ENCODE data around the gene CDCA8. TPM values are rescaled to one million over a fixed set of nuclear protein-coding genes. Genes with fewer than 3 reads are reported as not detected.

Gene CDCA8
- total RNA-seq, 1 donor from 2014 or later: 41.2 TPM

GRCh38 chr1:37722181-37723071 lies 30.1 kb downstream of the CDCA8 start:
- Mint-ChIP-seq H3K9me3 (no peaks in the 10 kb centered on the region), H3K4me3 (ENCODE audit: low read depth) (no peak overlapping the region), H3K36me3 (ENCODE audit: low read depth) (no peaks in the 10 kb centered on the region), H3K4me1 (ENCODE audit: low read depth) (no peaks in the 10 kb centered on the region), H3K27ac (no peak overlapping the region), H3K27me3 (ENCODE audit: low read depth) (peaks cover 5% of the 10 kb centered on the region)
- intact Hi-C loops (cut with micrococcal nuclease): no loop called here
- DNase-seq (ENCODE audit: low spot score): no peak

GRCh38 chr1:37723072-37723389 lies 30.7 kb downstream of the CDCA8 start:
- no peaks in the 10 kb centered on the region for H3K9me3 Mint-ChIP-seq
- no peaks in the 10 kb centered on the region for H3K4me1 Mint-ChIP-seq (ENCODE audit: low read depth)
- intact Hi-C loops (cut with micrococcal nuclease): no loop called here
- no peak for DNase-seq (ENCODE audit: low spot score)
- H3K36me3 Mint-ChIP-seq (ENCODE audit: low read depth): no peaks in the 10 kb centered on the region
- H3K27ac Mint-ChIP-seq: no peak overlapping the region
- H3K27me3 Mint-ChIP-seq (ENCODE audit: low read depth): peaks cover 11% of the 10 kb centered on the region
- H3K4me3 Mint-ChIP-seq (ENCODE audit: low read depth): no peak overlapping the region

- no peak overlapping the region for H3K27ac Mint-ChIP-seq
- no peak for DNase-seq (ENCODE audit: low spot score)
- no peaks in the 10 kb centered on the region for H3K4me1 Mint-ChIP-seq (ENCODE audit: low read depth)
- peaks cover 15% of the 10 kb centered on the region for H3K27me3 Mint-ChIP-seq (ENCODE audit: low read depth)
- H3K36me3 Mint-ChIP-seq (ENCODE audit: low read depth): no peaks in the 10 kb centered on the region
- H3K4me3 Mint-ChIP-seq (ENCODE audit: low read depth): no peak overlapping the region
- intact Hi-C loops (cut with micrococcal nuclease): no loop called here
- no peaks in the 10 kb centered on the region for H3K9me3 Mint-ChIP-seq
Measured at GRCh38 chr1:37723390-37724078, 31.2 kb downstream of the CDCA8 start.

GRCh38 chr1:37724575-37724974 lies 32.3 kb downstream of the CDCA8 start:
- intact Hi-C loops (cut with micrococcal nuclease): no loop called here
- Mint-ChIP-seq H3K36me3 (ENCODE audit: low read depth) (no peaks in the 10 kb centered on the region), H3K4me3 (ENCODE audit: low read depth) (no peak overlapping the region), H3K9me3 (no peaks in the 10 kb centered on the region), H3K4me1 (ENCODE audit: low read depth) (no peaks in the 10 kb centered on the region), H3K27me3 (ENCODE audit: low read depth) (peaks cover 18% of the 10 kb centered on the region), H3K27ac (no peak overlapping the region)
- no peak for DNase-seq (ENCODE audit: low spot score)

GRCh38 chr1:37725851-37726613 lies 33.7 kb downstream of the CDCA8 start:
- no peak overlapping the region for H3K27ac Mint-ChIP-seq
- peaks cover 20% of the 10 kb centered on the region for H3K27me3 Mint-ChIP-seq (ENCODE audit: low read depth)
- H3K9me3 Mint-ChIP-seq: no peaks in the 10 kb centered on the region
- DNase-seq (ENCODE audit: low spot score): no peak
- H3K4me1 Mint-ChIP-seq (ENCODE audit: low read depth): no peaks in the 10 kb centered on the region
- no peaks in the 10 kb centered on the region for H3K36me3 Mint-ChIP-seq (ENCODE audit: low read depth)
- no peak overlapping the region for H3K4me3 Mint-ChIP-seq (ENCODE audit: low read depth)
- intact Hi-C loops (cut with micrococcal nuclease): no loop called here

- peaks cover 22% of the 10 kb centered on the region for H3K27me3 Mint-ChIP-seq (ENCODE audit: low read depth)
- intact Hi-C loops (cut with micrococcal nuclease): no loop called here
Measured at GRCh38 chr1:37726751-37727585, 34.7 kb downstream of the CDCA8 start.

GRCh38 chr1:37728416-37728815 lies 36.1 kb downstream of the CDCA8 start:
- intact Hi-C loops (cut with micrococcal nuclease): no loop called here
- H3K27ac Mint-ChIP-seq: no peak overlapping the region
- peaks cover 22% of the 10 kb centered on the region for H3K27me3 Mint-ChIP-seq (ENCODE audit: low read depth)
- no peak overlapping the region for H3K4me3 Mint-ChIP-seq (ENCODE audit: low read depth)
- H3K36me3 Mint-ChIP-seq (ENCODE audit: low read depth): no peaks in the 10 kb centered on the region
- no peak for DNase-seq (ENCODE audit: low spot score)
- no peaks in the 10 kb centered on the region for H3K9me3 Mint-ChIP-seq
- no peaks in the 10 kb centered on the region for H3K4me1 Mint-ChIP-seq (ENCODE audit: low read depth)

More at GRCh38 chr1:37726751-37727585, 34.7 kb downstream of the CDCA8 start:
- H3K27ac Mint-ChIP-seq: no peak overlapping the region
- H3K9me3 Mint-ChIP-seq: no peaks in the 10 kb centered on the region
- no peaks in the 10 kb centered on the region for H3K4me1 Mint-ChIP-seq (ENCODE audit: low read depth)
- H3K36me3 Mint-ChIP-seq (ENCODE audit: low read depth): no peaks in the 10 kb centered on the region
- DNase-seq (ENCODE audit: low spot score): no peak
- H3K4me3 Mint-ChIP-seq (ENCODE audit: low read depth): no peak overlapping the region

GRCh38 chr1:37730376-37730775 lies 38.1 kb downstream of the CDCA8 start:
- peaks cover 28% of the 10 kb centered on the region for H3K27me3 Mint-ChIP-seq (ENCODE audit: low read depth)
- no peak for DNase-seq (ENCODE audit: low spot score)
- H3K27ac Mint-ChIP-seq: no peak overlapping the region
- no peaks in the 10 kb centered on the region for H3K4me1 Mint-ChIP-seq (ENCODE audit: low read depth)
- no peak overlapping the region for H3K4me3 Mint-ChIP-seq (ENCODE audit: low read depth)
- H3K36me3 Mint-ChIP-seq (ENCODE audit: low read depth): no peaks in the 10 kb centered on the region
- no peaks in the 10 kb centered on the region for H3K9me3 Mint-ChIP-seq
- intact Hi-C loops (cut with micrococcal nuclease): no loop called here

- no peaks in the 10 kb centered on the region for H3K4me1 Mint-ChIP-seq (ENCODE audit: low read depth)
Measured at GRCh38 chr1:37731312-37732019, 39.1 kb downstream of the CDCA8 start.

GRCh38 chr1:37732111-37732780 lies 39.9 kb downstream of the CDCA8 start:
- Mint-ChIP-seq H3K27me3 (ENCODE audit: low read depth) (peaks cover 33% of the 10 kb centered on the region), H3K4me1 (ENCODE audit: low read depth) (no peaks in the 10 kb centered on the region), H3K36me3 (ENCODE audit: low read depth) (no peaks in the 10 kb centered on the region), H3K4me3 (ENCODE audit: low read depth) (no peak overlapping the region), H3K27ac (no peak overlapping the region), H3K9me3 (no peaks in the 10 kb centered on the region)
- intact Hi-C loops (cut with micrococcal nuclease): no loop called here
- no peak for DNase-seq (ENCODE audit: low spot score)

More at GRCh38 chr1:37731312-37732019, 39.1 kb downstream of the CDCA8 start:
- no peaks in the 10 kb centered on the region for H3K9me3 Mint-ChIP-seq
- H3K36me3 Mint-ChIP-seq (ENCODE audit: low read depth): no peaks in the 10 kb centered on the region
- H3K27me3 Mint-ChIP-seq (ENCODE audit: low read depth): peaks cover 31% of the 10 kb centered on the region
- H3K4me3 Mint-ChIP-seq (ENCODE audit: low read depth): no peak overlapping the region
- intact Hi-C loops (cut with micrococcal nuclease): no loop called here
- no peak for DNase-seq (ENCODE audit: low spot score)
- no peak overlapping the region for H3K27ac Mint-ChIP-seq
